HEK293 (cell line): ENCODE measurements around the gene UBL4A.

Experiments
- CTCF ChIA-PET: fragments of 350-600 bp; formaldehyde crosslinking; extraction: SDS; loops from one replicate; lab custom pipeline; 2021; ENCODE audit warnings: antibody characterized with exemption; lab: Yijun Ruan, JAX
- POLR2A ChIA-PET: fragments of 300-600 bp; formaldehyde crosslinking; extraction: SDS; loops from one replicate; lab custom pipeline; 2020; ENCODE audit warnings: antibody characterized with exemption, inconsistent platforms; lab: Yijun Ruan, JAX
- H3K27ac ChIP-seq: fragments of 200-500 bp; sonication (Bioruptor generic); 2 replicates; pipeline ENCODE4 v1.5.1; 2014; ENCODE audit warnings: low read depth, low read length, control low read depth, inconsistent platforms; ENCODE audit errors: extremely low read depth
- H3K36me3 ChIP-seq, 2 experiments: fragments of 200-500 bp in 1 of 2; sonication (Bioruptor generic) in 1 of 2; 1 replicate in 1 of 2; 2 replicates in 1 of 2; pipeline ENCODE4 v1.5.1; 2014 to 2017; ENCODE audit warnings: inconsistent platforms in 2 of 2, low read length in 2 of 2; ENCODE audit not compliant: control insufficient read depth in 2 of 2, insufficient read depth in 1 of 2
- H3K4me1 ChIP-seq: fragments of 200-500 bp; sonication (Bioruptor generic); 2 replicates; pipeline ENCODE4 v1.5.1; 2014; ENCODE audit warnings: mild to moderate bottlenecking, low read length, inconsistent platforms; ENCODE audit not compliant: control insufficient read depth, insufficient read depth
- H3K4me3 ChIP-seq: 2 replicates; pipeline ENCODE4 v1.5.1; 2011; ENCODE audit warnings: low read depth, mild to moderate bottlenecking, control low read depth, low read length, moderate library complexity
- H3K9me3 ChIP-seq: fragments of 200-500 bp; sonication (Bioruptor generic); 2 replicates; pipeline ENCODE4 v1.5.1; 2014; ENCODE audit warnings: low read depth, low read length, inconsistent platforms; ENCODE audit not compliant: control insufficient read depth, insufficient read depth
- GLI4 ChIP-seq: fragments of 450-650 bp; formaldehyde crosslinking; IDR thresholded peaks from 2 replicates; pipeline ENCODE4 v1.5.1; 2016; ENCODE audit warnings: missing biosample characterization, missing genetic modification characterization
- GLIS1 ChIP-seq: fragments of 450-650 bp; formaldehyde crosslinking; IDR thresholded peaks from 2 replicates; pipeline ENCODE4 v1.5.1; 2016; ENCODE audit warnings: missing biosample characterization, missing genetic modification characterization
- KLF10 ChIP-seq: fragments of 450-650 bp; IDR thresholded peaks from 2 replicates; pipeline ENCODE4 v1.5.1; 2018; ENCODE audit warnings: missing biosample characterization, mild to moderate bottlenecking, missing genetic modification characterization
- REPIN1 ChIP-seq: fragments of 450-650 bp; formaldehyde crosslinking; IDR thresholded peaks from 2 replicates; pipeline ENCODE4 v1.5.1; 2017; ENCODE audit warnings: missing biosample characterization, missing genetic modification characterization, low read depth
- SP3 ChIP-seq: fragments of 450-650 bp; formaldehyde crosslinking; IDR thresholded peaks from 2 replicates; pipeline ENCODE4 v1.5.1; 2016; ENCODE audit warnings: missing biosample characterization, missing genetic modification characterization
- TRIM28 ChIP-seq: IDR thresholded peaks from 2 replicates; pipeline ENCODE4 v1.6.1; 2011; ENCODE audit warnings: low read length, control low read depth, borderline replicate concordance
- ZBTB7A ChIP-seq: fragments of 450-650 bp; formaldehyde crosslinking; IDR thresholded peaks from 2 replicates; pipeline ENCODE4 v1.5.1; 2016; ENCODE audit warnings: low read depth, missing biosample characterization, missing genetic modification characterization
- ZEB2 ChIP-seq: fragments of 450-650 bp; formaldehyde crosslinking; IDR thresholded peaks from 2 replicates; pipeline ENCODE4 v1.5.1; 2016; ENCODE audit warnings: missing biosample characterization, missing genetic modification characterization
- ZFP3 ChIP-seq: fragments of 450-650 bp; formaldehyde crosslinking; IDR thresholded peaks from 2 replicates; pipeline ENCODE4 v1.5.1; 2016; ENCODE audit warnings: low read depth, missing biosample characterization, missing genetic modification characterization
- ZFP41 ChIP-seq: fragments of 450-650 bp; formaldehyde crosslinking; IDR thresholded peaks from 2 replicates; pipeline ENCODE4 v1.5.1; 2016; ENCODE audit warnings: missing biosample characterization, missing genetic modification characterization, borderline replicate concordance
- ZNF2 ChIP-seq: fragments of 450-650 bp; formaldehyde crosslinking; IDR thresholded peaks from 2 replicates; pipeline ENCODE4 v1.5.1; 2016; ENCODE audit warnings: missing biosample characterization, missing genetic modification characterization
- ZNF266 ChIP-seq: fragments of 450-650 bp; formaldehyde crosslinking; IDR thresholded peaks from 2 replicates; pipeline ENCODE4 v1.5.1; 2016; ENCODE audit warnings: missing biosample characterization, missing genetic modification characterization, low read depth
- ZNF341 ChIP-seq: fragments of 450-650 bp; formaldehyde crosslinking; IDR thresholded peaks from 2 replicates; pipeline ENCODE4; 2016; ENCODE audit warnings: low read depth, missing biosample characterization, missing genetic modification characterization
- ZNF366 ChIP-seq: fragments of 450-650 bp; formaldehyde crosslinking; conservative IDR thresholded peaks from 2 replicates; pipeline ENCODE4 v1.5.1; 2016; ENCODE audit warnings: missing biosample characterization, missing genetic modification characterization
- ZNF391 ChIP-seq: fragments of 450-650 bp; formaldehyde crosslinking; IDR thresholded peaks from 2 replicates; pipeline ENCODE4 v1.5.1; 2016; ENCODE audit warnings: low read depth, missing biosample characterization, missing genetic modification characterization, borderline replicate concordance
- ZNF48 ChIP-seq: fragments of 450-650 bp; formaldehyde crosslinking; IDR thresholded peaks from 2 replicates; pipeline ENCODE4 v1.5.1; 2016; ENCODE audit warnings: missing biosample characterization, missing genetic modification characterization
- ZNF747 ChIP-seq: fragments of 450-650 bp; formaldehyde crosslinking; IDR thresholded peaks from 2 replicates; pipeline ENCODE4 v1.5.1; 2016; ENCODE audit warnings: missing biosample characterization, missing genetic modification characterization
- TF ChIP-seq, protein P1 (sequence below): fragments of 450-650 bp; formaldehyde crosslinking; IDR thresholded peaks from 2 replicates; pipeline ENCODE4 v1.5.1; 2016; ENCODE audit warnings: missing biosample characterization, missing genetic modification characterization
- TF ChIP-seq, protein P2 (sequence below): sonication (generic); formaldehyde crosslinking; IDR thresholded peaks from 2 replicates; pipeline ENCODE4 v1.8.1; 2022; ENCODE audit warnings: mild to moderate bottlenecking, moderate library complexity, missing genetic modification reagents
- TF ChIP-seq, protein P3 (sequence below): fragments of 450-650 bp; IDR thresholded peaks from 2 replicates; pipeline ENCODE4 v1.5.1; 2018; ENCODE audit warnings: missing biosample characterization, missing genetic modification characterization
- TF ChIP-seq, protein P4 (sequence below): fragments of 450-650 bp; formaldehyde crosslinking; IDR thresholded peaks from 2 replicates; pipeline ENCODE4 v1.5.1; 2016; ENCODE audit warnings: missing biosample characterization, missing genetic modification characterization, borderline replicate concordance
- TF ChIP-seq, protein P5 (sequence below): fragments of 450-650 bp; formaldehyde crosslinking; IDR thresholded peaks from 2 replicates; pipeline ENCODE4 v1.5.1; 2016; ENCODE audit warnings: missing biosample characterization, missing genetic modification characterization

UBL4A gene

DNA sequence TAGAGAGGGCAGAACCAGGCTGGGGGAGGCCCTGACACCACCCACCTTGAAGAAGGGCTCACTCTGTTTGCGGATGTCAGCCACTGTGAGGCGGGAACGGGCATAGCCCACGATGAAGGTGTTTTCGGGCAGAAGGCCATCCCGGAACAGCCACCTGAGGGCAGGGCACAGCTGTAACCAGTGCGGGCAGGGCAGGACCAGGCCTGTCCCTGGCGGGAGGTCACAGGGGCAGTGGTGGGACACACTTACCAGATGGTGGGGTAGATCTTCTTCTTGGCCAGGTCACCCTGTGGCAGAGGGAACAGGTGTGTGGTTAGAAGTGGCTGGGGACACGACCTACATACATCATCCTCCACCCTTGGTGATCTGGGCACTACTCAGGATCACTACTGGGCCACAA lies 49.5 kb upstream of the UBL4A start:
- ChIA-PET POLR2A (no interaction called here), CTCF (interaction anchor here (0.6 to 4.2 kb wide), 14 partner anchors 9 to 589 kb away, joined by 3 to 29 read pairs (median 4); partner anchors contain the start of genes FLNA and SLC10A3)
- no peak overlapping the region for H3K4me3 ChIP-seq
- no peaks in the 10 kb centered on the region for H3K9me3 ChIP-seq
- peaks cover 0 to 47% of the 10 kb centered on the region in 2 experiments; a peak in 1 of 3 replicates for H3K36me3 ChIP-seq
- no peak overlapping the region for H3K27ac ChIP-seq
- TF ChIP-seq ZFP3 (tag by site-specific recombination): no peak
- no peaks in the 10 kb centered on the region for H3K4me1 ChIP-seq

DNA sequence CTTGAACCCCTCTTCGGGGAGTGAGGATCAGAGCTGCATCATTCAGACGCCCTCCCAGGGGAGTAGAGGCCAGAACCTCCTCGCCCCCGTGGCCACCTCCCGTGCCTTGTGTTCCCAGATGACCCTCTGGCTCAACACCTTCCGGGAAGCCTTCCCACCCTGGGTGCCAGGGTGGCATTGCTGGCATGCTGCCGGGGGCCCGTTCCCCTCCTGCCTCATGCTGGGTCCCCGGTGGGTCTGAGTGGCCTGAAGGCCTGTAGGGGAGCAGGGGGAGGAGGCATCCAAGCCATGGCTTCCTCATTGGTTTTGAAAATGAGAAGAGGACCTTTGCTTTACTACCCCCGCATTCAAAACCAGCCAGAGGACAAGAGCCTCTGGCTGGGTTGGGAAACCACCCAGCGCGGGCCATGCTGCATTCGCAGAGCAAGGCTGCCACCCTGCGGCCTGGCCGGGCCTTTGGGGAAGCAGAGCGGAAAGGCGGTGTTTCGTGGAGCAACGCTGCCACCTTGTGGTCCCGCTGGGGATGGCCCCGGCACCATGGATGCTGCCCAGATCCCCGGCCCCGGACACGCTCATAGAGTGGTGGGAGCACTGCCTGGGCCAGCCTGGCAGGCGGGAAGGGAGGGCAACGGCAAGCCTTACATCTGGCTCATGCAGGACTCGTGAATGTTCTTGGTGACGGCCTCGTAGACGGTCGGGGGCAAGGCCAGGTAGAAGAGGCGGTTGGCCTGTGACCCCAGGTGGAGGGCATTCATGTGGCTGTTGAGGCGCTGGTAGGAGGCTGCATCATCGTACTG lies 48.3 kb upstream of the UBL4A start:
- no peaks in the 10 kb centered on the region for H3K9me3 ChIP-seq
- ChIA-PET CTCF (interaction anchor here (0.6 to 4.2 kb wide), 17 partner anchors 7 to 588 kb away, joined by 3 to 29 read pairs (median 5); partner anchors contain the start of genes FLNA and SLC10A3), POLR2A (interaction anchor here (0.6 kb wide), 2 partner anchors 131 to 521 kb away, joined by 3 to 5 read pairs; no protein-coding TSS in a partner anchor)
- H3K4me1 ChIP-seq: no peaks in the 10 kb centered on the region
- H3K27ac ChIP-seq: no peak overlapping the region
- H3K36me3 ChIP-seq: peaks cover 0 to 50% of the 10 kb centered on the region in 2 experiments; a peak in 1 of 3 replicates
- H3K4me3 ChIP-seq: no peak overlapping the region
- TF ChIP-seq KLF10 (tag by site-specific recombination) (no peak; the same call in 1 of the 2 replicates), GLIS1 (tag by site-specific recombination) (peak; percentile 65), ZBTB7A (tag by site-specific recombination) (no peak), ZFP41 (tag by site-specific recombination) (no peak), ZNF341 (no peak), REPIN1 (tag by site-specific recombination) (no peak), ZNF2 (tag by site-specific recombination) (peak; percentile 95), TRIM28 (no peak), ZEB2 (tag by site-specific recombination) (peak; percentile 58), SP3 (tag by site-specific recombination) (peak; percentile 30; the same call in 1 of the 2 replicates), ZNF266 (tag by site-specific recombination) (no peak), ZNF48 (tag by site-specific recombination) (no peak), ZNF747 (tag by site-specific recombination) (no peak), ZNF366 (tag by site-specific recombination) (no peak), ZNF391 (tag by site-specific recombination) (peak; percentile 84; the same call in 1 of the 2 replicates), GLI4 (tag by site-specific recombination) (no peak)
- TF ChIP-seq, protein P1, sequence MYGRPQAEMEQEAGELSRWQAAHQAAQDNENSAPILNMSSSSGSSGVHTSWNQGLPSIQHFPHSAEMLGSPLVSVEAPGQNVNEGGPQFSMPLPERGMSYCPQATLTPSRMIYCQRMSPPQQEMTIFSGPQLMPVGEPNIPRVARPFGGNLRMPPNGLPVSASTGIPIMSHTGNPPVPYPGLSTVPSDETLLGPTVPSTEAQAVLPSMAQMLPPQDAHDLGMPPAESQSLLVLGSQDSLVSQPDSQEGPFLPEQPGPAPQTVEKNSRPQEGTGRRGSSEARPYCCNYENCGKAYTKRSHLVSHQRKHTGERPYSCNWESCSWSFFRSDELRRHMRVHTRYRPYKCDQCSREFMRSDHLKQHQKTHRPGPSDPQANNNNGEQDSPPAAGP (tag by site-specific recombination): peak; percentile 95
- TF ChIP-seq, protein P2, sequence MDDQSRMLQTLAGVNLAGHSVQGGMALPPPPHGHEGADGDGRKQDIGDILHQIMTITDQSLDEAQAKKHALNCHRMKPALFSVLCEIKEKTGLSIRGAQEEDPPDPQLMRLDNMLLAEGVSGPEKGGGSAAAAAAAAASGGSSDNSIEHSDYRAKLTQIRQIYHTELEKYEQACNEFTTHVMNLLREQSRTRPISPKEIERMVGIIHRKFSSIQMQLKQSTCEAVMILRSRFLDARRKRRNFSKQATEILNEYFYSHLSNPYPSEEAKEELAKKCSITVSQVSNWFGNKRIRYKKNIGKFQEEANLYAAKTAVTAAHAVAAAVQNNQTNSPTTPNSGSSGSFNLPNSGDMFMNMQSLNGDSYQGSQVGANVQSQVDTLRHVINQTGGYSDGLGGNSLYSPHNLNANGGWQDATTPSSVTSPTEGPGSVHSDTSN (CRISPR knock-in tag): 0 out of 2 replicates have a peak, but pooled peaks have one; percentile 64
- TF ChIP-seq, protein P3, sequence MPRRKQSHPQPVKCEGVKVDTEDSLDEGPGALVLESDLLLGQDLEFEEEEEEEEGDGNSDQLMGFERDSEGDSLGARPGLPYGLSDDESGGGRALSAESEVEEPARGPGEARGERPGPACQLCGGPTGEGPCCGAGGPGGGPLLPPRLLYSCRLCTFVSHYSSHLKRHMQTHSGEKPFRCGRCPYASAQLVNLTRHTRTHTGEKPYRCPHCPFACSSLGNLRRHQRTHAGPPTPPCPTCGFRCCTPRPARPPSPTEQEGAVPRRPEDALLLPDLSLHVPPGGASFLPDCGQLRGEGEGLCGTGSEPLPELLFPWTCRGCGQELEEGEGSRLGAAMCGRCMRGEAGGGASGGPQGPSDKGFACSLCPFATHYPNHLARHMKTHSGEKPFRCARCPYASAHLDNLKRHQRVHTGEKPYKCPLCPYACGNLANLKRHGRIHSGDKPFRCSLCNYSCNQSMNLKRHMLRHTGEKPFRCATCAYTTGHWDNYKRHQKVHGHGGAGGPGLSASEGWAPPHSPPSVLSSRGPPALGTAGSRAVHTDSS: no peak
- TF ChIP-seq, protein P4, sequence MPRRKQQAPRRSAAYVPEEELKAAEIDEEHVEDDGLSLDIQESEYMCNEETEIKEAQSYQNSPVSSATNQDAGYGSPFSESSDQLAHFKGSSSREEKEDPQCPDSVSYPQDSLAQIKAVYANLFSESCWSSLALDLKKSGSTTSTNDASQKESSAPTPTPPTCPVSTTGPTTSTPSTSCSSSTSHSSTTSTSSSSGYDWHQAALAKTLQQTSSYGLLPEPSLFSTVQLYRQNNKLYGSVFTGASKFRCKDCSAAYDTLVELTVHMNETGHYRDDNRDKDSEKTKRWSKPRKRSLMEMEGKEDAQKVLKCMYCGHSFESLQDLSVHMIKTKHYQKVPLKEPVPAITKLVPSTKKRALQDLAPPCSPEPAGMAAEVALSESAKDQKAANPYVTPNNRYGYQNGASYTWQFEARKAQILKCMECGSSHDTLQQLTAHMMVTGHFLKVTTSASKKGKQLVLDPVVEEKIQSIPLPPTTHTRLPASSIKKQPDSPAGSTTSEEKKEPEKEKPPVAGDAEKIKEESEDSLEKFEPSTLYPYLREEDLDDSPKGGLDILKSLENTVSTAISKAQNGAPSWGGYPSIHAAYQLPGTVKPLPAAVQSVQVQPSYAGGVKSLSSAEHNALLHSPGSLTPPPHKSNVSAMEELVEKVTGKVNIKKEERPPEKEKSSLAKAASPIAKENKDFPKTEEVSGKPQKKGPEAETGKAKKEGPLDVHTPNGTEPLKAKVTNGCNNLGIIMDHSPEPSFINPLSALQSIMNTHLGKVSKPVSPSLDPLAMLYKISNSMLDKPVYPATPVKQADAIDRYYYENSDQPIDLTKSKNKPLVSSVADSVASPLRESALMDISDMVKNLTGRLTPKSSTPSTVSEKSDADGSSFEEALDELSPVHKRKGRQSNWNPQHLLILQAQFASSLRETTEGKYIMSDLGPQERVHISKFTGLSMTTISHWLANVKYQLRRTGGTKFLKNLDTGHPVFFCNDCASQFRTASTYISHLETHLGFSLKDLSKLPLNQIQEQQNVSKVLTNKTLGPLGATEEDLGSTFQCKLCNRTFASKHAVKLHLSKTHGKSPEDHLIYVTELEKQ: no peak
- TF ChIP-seq, protein P5, sequence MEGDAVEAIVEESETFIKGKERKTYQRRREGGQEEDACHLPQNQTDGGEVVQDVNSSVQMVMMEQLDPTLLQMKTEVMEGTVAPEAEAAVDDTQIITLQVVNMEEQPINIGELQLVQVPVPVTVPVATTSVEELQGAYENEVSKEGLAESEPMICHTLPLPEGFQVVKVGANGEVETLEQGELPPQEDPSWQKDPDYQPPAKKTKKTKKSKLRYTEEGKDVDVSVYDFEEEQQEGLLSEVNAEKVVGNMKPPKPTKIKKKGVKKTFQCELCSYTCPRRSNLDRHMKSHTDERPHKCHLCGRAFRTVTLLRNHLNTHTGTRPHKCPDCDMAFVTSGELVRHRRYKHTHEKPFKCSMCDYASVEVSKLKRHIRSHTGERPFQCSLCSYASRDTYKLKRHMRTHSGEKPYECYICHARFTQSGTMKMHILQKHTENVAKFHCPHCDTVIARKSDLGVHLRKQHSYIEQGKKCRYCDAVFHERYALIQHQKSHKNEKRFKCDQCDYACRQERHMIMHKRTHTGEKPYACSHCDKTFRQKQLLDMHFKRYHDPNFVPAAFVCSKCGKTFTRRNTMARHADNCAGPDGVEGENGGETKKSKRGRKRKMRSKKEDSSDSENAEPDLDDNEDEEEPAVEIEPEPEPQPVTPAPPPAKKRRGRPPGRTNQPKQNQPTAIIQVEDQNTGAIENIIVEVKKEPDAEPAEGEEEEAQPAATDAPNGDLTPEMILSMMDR (tag by site-specific recombination): peak; percentile 100
